Activated B cell treated with CpG ODN at 0.5 μM for 24 hours (primary cell): Measurements from ENCODE around the gene SLC26A11. TPM values are rescaled to one million over a fixed set of nuclear protein-coding genes. Genes with fewer than 3 reads are reported as not detected.

ENCODE experiments used
- ATAC-seq: fragments of 200-7000 bp; cut with Tn5 transposase; one replicate; pipeline ENCODE4 v1.10.0; 2021; ENCODE audit warnings: low read depth, mild to moderate bottlenecking, moderate library complexity
- CTCF ChIA-PET: fragments of 350-600 bp; sonication (Branson Sonifier 250); formaldehyde crosslinking; loops from one replicate; lab custom pipeline; 2021; ENCODE audit warnings: antibody characterized with exemption; lab: Charles Lee
- POLR2A ChIA-PET: fragments of 350-600 bp; sonication (Branson Sonifier 250); formaldehyde crosslinking; loops from one replicate; lab custom pipeline; 2021; ENCODE audit warnings: antibody characterized with exemption; lab: Charles Lee
- DNase-seq: peaks from one replicate; pipeline ENCODE4 v3.0.0; 2022
- H3K27ac Mint-ChIP-seq: one replicate; pipeline ENCODE4 v1.8.0; 2020; ENCODE audit warnings: mixed read lengths
- H3K27me3 Mint-ChIP-seq: one replicate; pipeline ENCODE4 v1.8.0; 2021; ENCODE audit warnings: mixed read lengths
- H3K36me3 Mint-ChIP-seq: one replicate; pipeline ENCODE4 v1.8.0; 2021; ENCODE audit warnings: low read depth, mixed read lengths
- H3K4me1 Mint-ChIP-seq: one replicate; pipeline ENCODE4 v1.8.0; 2021; ENCODE audit warnings: mixed read lengths
- H3K4me3 Mint-ChIP-seq: one replicate; pipeline ENCODE4 v1.8.0; 2020; ENCODE audit warnings: mild to moderate bottlenecking, mixed read lengths
- H3K9me3 Mint-ChIP-seq: one replicate; pipeline ENCODE4 v1.8.0; 2020; ENCODE audit warnings: mixed read lengths
- CTCF ChIP-seq: fragments of 200-600 bp; IDR thresholded peaks from one replicate; pipeline ENCODE4 v1.8.0; 2022; ENCODE audit warnings: antibody characterized with exemption, mild to moderate bottlenecking
- intact Hi-C: fragments of 100-400 bp; cut with micrococcal nuclease; formaldehyde crosslinking; loops from one replicate; pipeline ENCODE4 v1.15.1; 2024
- total RNA-seq: library from RNA; stranded (reverse); gene quantifications from 2 replicates; pipeline ENCODE4 v1.2.3, GENCODE V29; 2022

Gene SLC26A11
- total RNA-seq, 1 donor from 2014 or later = 8.4 TPM

- no peak for ATAC-seq
- DNase-seq = no peak
- intact Hi-C loops = loop anchor here (10.0 kb wide), 1 partner anchor 105 kb away; no protein-coding TSS in a partner anchor
- Mint-ChIP-seq H3K36me3 (no peaks in the 10 kb centered on the region), H3K27ac (no peak overlapping the region), H3K9me3 (no peaks in the 10 kb centered on the region), H3K27me3 (peaks cover 7% of the 10 kb centered on the region), H3K4me1 (no peaks in the 10 kb centered on the region), H3K4me3 (no peak overlapping the region)
- POLR2A ChIA-PET = no interaction called here
- no peak for TF ChIP-seq CTCF
- CTCF ChIA-PET = no interaction called here
These were observed 30.6 kb upstream of the SLC26A11 start for GRCh38 chr17:80189611-80190010.

GRCh38 chr17:80190716-80191115, 29.5 kb upstream of the SLC26A11 start:
- Mint-ChIP-seq H3K4me3 (no peak overlapping the region), H3K27ac (no peak overlapping the region), H3K4me1 (no peaks in the 10 kb centered on the region), H3K36me3 (no peaks in the 10 kb centered on the region), H3K9me3 (no peaks in the 10 kb centered on the region), H3K27me3 (peaks cover 7% of the 10 kb centered on the region)
- POLR2A ChIA-PET = no interaction called here
- DNase-seq (no peak), ATAC-seq (no peak)
- intact Hi-C loops = loop anchor here (10.0 kb wide), 1 partner anchor 104 kb away; no protein-coding TSS in a partner anchor
- CTCF ChIA-PET = no interaction called here
- no peak for TF ChIP-seq CTCF

DNA sequence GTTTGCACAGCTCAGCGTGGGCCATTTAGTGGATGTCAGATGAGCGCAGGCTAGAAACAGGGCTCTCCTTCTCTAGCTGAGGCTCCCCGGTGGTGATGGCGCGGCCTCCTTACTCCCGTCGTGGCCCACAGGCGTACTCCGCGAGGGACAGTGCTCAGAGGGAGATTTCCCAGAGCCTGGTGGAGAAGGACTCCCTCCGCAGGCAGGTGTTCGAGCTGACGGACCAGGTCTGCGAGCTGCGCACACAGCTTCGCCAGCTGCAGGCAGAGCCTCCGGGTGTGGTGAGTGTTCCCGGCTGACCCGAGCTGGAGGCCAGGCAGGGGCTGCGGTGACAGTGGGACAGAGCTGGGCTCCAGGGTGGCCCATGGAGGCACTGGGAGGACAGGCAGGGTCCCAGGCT, 29.0 kb upstream of the SLC26A11 start:
- intact Hi-C loops = loop anchor here (10.0 kb wide), 1 partner anchor 104 kb away; no protein-coding TSS in a partner anchor
- Mint-ChIP-seq H3K4me1 (no peaks in the 10 kb centered on the region), H3K9me3 (no peaks in the 10 kb centered on the region), H3K4me3 (no peak overlapping the region), H3K27ac (no peak overlapping the region), H3K27me3 (peaks cover 7% of the 10 kb centered on the region), H3K36me3 (no peaks in the 10 kb centered on the region)
- no peak for ATAC-seq
- ChIA-PET CTCF (no interaction called here), POLR2A (no interaction called here)
- TF ChIP-seq CTCF = no peak
- no peak for DNase-seq

DNA sequence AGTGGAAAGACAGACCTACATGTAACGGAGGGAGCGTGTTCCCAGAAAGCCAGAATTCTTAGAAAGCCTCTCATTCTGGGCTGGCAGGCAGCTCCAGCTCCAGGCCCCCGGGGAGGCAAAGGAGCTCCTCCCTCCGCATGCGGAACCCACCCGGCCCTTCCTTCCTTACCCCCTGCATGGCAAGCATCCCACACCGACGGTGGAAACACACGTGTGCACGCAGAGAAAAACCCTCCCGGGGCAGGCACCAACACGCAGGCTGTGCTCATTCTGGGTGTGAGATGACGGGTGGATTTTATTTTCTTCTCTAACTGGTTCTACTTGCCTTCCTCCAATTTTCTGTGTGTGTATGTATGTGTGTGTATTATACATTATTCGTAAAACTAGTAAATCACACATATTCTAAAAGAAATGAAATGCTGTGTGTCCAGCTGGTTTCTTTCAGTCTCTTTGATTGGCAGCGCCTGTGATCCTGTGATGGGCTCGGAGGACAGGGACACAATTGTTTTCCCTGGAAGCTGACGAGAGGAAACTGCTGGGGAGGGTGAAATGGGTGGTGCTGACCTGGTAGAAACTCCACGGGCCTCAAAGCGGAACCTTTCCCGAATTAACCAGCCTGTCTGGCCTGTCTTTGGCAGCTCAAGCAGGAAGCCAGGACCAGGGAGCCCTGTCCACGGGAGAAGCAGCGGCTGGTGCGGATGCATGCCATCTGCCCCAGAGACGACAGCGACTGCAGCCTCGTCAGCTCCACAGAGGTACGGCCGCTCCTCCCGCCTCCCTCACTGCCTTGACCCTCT, 28.2 kb upstream of the SLC26A11 start:
- CTCF ChIA-PET = no interaction called here
- H3K27ac Mint-ChIP-seq = no peak overlapping the region

More for the DNA sequence above, 28.2 kb upstream of the SLC26A11 start:
- intact Hi-C loops = loop anchor here (10.0 kb wide), 1 partner anchor 103 kb away; no protein-coding TSS in a partner anchor
- TF ChIP-seq CTCF = no peak
- ATAC-seq (no peak), DNase-seq (no peak)
- Mint-ChIP-seq H3K9me3 (no peaks in the 10 kb centered on the region), H3K4me1 (no peaks in the 10 kb centered on the region), H3K4me3 (no peak overlapping the region), H3K27me3 (peaks cover 7% of the 10 kb centered on the region), H3K36me3 (no peaks in the 10 kb centered on the region)
- POLR2A ChIA-PET = no interaction called here
